ENCODE results near the gene MYORG.

Gene MYORG

DNA sequence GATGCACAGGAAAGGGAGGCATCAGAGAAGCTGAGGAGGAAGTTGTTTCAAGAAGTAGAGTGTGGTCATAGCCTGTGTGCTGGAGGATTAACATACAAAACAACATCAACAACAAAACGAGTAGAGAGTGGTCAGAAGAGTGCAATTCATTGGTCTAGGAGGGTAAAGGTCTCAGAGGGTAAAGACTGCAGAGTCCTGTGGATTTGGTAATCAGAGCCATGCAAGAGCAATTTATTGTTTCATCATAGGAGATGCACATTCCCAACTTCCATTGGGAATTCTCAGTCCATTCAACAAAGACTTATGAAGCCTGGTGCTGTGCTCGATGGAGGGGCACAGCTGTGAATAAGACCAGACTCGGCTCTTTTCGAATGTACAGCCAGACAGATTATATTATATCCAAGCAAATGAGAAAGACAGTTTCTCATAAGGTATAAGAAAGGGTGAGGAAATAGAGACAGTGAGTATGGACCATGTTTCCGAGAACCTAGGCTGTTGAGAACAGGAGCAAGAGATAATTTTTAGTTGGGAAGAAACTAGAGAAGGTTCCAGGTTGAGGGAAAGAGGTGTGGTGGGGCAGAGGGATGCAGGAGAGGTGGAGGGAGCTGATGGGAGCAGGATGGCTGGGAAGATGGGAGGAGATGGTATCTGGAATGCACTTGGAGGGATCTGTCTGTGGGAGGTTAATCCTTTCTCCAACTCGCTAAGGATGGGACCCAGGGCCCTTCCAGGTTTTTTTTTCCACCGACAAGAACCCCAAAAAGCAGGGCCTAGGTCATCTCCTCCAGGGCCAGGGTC is 7.9 kb upstream of the MYORG start:
- DNase-seq (ENCODE audit: low read depth in 2 of 2) = no peak

DNA sequence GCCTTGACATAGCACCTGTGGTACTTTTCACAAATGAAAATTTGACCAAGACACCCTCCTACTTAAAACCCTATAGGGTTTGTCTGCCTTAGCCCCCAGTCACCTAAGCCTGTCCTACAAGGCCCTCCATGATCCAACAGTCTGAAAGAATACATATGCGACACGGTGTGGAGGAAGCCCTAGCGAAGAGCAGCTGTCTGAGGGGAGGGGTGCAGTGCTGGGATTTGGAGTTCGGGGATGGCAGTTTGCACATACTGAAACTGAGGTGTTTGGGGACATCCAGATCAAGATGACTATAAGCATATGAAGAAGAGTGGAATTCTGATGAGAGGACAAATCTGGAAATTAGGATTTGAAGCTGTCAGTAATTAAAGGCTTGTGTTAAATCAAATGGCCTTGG is 7.2 kb upstream of the MYORG start:
- no peak for DNase-seq (ENCODE audit: low read depth in 2 of 2)

DNA sequence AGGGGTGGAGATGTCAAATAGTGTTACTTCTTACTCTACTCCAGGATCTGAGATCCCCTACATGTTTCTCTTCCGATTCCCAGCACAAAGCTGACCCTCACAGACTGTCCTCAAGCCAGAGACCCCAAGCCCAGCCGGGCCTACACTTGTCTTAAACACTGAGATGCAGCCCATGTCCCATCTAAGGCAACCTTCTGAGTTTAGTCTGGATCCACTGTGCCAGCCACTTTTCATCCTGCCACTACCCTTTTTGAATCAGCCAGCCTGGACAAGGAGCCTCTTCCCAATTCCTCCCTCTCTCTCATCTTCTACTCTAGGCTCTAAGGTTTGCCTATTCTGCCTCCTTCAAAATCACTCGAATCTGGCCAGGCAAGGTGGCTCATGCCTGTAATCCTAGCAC is 6.2 kb upstream of the MYORG start:
- DNase-seq (ENCODE audit: low read depth in 2 of 2) = no peak

DNA sequence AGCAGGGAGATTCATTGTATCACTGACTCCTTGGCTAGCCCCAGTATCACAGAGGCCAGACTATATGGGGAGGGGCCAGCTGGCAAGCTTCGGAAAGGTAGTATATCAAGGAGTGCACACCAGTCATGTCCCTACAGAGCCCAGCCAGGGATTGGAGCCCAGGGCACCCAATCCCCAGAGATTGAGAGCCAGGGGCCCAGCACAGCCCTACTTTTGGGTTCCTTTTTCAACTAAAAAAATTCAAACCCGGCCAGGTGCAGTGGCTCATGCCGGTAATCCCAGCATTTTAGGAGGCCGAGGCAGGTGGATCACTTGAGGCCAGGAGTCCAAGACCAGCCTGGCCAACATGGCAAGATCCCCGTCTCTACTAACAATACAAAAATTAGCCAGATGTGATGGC is 5.4 kb upstream of the MYORG start:
- DNase-seq (ENCODE audit: low read depth in 2 of 2) = no peak

DNA sequence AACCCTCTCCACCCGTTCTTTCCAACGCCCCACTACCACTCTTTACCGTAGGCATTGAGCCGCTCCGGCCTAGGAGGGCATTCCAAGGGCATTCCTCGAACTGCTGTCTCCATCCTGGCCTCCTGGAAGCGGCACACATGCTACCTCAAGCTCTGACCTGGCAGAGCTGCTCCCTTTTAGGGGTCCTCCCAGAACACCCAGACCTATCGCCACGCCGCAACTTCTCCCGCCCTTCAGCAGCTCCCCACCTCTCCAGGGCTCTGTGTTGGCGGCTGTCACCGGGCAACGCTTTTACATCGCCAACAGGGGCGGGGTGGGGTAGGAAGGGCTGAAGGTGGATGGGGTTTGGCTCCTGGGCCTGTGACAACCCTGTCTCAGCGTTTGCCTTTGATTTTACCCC is 4.6 kb upstream of the MYORG start:
- no peak for DNase-seq (ENCODE audit: low read depth in 2 of 2)

DNA sequence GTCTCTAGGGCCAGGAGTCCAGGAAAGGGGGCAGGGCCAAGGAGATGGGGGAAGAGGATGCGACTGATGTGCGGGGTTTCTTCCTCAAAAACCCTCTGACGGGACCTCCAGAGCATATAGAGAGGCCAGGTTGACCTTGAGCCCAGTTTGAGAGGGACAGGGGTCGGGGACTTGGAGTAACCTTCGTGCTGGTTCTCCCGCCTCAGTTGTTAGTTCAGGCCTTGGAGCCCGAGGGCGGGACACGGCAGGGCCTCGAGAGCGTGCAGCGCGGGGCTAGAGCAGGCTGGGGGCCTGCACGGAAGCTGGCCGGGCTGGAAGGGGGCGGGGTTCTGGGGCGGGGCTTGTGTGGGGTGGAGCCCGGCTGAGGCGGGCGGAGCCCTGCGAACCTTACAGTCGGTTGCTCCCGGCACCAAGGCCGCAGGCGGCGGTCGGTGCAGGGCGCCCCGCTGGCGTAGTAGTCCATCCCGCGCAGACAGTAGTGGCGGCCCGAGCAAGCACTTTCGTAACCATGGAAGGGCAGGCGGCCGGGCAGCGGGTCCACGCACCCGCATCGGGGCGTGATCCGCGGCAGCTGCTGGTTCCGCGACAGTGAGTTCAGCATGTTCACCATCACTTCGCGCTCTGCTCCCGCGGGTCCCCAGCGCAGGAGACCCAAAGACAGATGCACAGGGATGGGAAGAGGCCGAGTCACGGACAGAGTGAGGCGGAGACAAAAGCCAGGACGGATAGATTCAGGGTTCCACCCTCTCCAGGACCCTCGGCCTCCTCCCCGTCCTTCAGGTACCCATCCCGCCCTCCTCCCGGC is 4.0 kb upstream of the MYORG start:
- peak; percentile 61 to 69 for DNase-seq (ENCODE audit: low read depth in 2 of 2)

DNA sequence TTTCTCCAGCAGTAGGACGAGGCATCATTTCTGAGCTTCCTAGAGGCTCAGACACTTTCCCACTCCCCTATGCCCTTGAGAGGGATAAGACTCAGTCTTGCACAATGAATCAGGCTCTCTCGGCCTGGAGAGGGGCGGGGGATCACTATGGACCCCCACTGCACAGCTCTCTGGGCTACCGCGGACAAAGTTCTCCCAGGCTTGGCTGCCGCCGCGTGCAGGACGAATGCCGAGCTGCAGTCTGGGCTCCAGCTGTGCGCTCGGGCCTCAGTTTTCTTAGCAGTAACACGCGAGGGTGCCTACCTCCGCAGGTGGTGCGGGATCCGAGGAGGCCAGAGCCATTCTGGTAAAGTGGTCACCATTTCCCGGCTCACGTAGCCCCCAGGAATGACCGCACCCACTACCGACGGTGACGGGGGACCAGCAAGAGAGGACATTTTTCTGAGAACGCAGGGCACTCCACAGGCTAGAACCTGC is 3.4 kb upstream of the MYORG start:
- DNase-seq (ENCODE audit: low read depth in 2 of 2) = no peak

DNA sequence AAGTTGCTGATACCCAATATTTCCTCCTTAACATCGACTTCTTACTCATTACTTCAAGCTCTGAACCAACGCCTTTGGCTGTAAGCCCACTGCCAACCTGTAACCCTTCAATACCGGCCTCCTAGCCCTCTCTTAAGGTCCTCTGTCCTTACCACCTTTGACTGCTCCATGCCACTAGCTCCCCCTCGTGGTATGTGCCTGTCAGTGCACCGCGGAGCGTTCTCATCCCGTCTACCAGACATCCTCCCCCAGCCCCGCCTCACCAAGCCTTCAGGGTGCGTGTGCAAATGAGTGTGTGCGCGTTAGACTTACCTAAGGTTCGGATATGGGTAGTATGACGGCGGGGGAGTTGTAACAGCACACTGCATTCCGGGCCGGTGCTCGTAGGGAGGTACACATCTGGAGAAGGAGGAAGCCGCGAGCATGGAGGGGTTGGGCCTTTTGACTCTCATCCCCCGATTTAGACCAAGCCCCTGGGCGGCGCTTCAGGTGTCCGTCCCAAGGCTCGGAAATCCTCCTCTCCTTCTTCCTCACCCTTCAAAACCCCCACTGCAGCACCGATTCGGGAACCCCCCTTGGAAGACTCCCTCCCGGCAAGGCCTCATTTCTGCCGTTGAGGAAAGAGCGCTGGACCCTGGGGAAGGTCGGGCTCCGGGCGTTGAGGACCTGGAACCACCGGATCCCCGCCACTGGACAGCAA is 2.8 kb upstream of the MYORG start:
- peak; percentile 89 to 90 for DNase-seq (ENCODE audit: low read depth in 2 of 2)

DNA sequence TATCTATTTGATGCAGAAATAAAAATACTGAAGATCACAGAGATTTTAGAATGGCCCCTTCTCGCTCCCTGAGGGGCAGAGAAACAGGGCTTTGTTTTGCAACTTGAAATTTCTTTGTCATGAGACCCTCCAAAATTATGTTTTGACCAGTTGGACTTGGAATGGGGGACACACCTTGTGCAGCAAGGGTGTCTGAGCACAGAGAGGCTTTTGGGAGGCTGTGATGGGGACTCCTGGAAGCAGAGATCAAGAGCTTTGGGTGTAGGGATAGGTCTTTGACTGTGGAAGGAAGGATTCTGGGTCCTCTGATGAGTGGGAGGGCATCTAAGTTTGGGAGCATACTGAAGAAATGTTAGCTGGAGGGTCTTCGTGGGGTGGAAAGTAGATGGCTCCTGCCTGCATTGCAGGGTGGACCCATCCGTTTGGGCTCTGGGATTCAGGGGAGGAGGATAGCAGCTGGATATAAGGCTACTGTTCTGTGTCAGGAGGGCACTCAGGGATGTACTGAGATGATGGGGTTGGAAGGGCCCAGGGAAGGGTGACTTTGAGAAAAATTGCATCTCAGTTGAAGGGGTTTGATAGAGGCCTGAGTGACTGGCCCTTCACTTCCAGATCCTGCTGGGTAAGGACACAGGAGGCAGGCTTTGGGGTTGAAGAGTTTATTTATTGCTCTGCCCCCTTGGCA is 1.8 kb upstream of the MYORG start:
- DNase-seq (ENCODE audit: low read depth in 2 of 2) = no peak

DNA sequence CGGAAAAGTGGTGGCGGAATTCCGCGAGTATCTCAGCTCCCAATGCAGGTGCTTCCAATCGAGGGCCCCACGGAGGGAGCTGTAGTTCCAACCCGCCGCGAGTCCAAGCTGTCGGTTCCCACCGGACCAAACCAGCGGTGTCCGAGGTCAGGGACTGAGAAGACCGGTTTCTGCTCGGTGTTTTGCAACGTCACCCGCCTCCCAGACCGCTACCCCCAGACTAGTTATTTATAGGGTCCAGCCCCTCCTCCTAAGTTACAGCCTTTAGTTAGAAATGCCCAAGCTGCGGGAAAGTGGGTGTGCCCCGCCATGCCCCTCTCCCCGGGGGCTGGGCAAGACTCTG is 677 bp upstream of the MYORG start:
- no peak for DNase-seq (ENCODE audit: low read depth in 2 of 2)

DNA sequence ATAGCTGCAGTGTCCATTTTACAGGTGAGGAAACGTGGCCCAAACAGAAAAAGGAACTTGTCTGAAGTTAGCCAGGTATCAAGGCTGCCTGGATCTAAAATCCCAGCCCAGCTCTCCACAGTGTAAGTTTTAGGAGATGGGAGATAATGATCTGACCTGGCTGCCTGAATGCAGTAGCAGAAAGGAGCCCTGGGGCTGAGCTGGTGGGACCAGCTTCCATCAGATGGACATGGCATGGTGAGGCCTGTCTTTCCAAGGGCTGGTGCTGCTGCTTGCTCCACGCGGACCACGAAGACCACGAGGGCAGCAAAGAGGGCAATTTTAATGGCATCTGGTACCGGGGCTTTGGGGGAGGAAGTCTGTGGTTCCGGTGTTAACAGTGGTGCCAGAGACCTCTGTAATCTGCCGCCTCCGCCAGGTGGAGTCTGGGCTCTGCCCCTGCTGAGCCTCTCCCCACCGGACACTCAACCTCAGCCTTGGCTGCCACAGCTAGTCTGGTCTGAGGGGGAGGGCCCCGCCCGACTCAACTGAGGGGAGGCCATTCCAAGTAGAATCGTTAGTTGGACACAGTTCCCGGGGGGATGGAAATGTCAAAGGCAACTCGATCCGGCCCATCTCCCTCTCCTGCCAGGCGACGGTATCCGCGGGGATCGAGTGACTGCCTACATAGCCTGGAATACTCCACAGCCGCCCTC is 650 bp downstream of the MYORG start:
- no peak for DNase-seq (ENCODE audit: low read depth in 2 of 2)

DNA sequence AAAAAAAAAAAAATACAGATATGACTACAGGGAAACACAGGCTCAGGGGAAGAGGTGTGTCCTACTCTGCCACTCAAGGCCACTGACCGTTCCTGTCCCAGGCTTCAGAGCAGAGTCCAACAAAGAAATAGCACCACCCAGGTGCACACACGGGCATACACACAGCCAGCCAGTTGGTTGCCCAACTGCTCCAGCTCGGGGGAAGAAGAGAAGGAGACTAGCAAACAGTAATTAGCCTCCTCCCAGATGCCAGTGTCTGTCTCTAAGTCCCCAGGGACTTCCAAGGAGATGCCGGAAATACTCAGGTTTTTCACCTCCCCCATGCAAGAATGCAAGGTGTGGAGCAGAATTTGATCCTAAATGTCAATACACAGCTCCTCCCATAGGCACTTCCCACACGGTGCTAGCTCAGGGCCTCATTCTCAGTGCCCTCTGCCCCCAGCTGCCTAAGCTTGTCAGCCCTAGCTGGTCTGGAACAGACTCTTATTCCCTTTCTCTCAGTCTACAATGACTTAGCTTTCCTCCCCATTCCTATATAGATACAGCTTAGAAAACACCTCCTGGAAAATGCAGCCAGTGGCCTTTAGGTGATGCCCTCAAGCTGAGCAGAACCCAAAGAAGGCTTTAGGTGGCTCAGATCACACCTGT is 1.7 kb downstream of the MYORG start:
- no peak for DNase-seq (ENCODE audit: low read depth in 2 of 2)

DNA sequence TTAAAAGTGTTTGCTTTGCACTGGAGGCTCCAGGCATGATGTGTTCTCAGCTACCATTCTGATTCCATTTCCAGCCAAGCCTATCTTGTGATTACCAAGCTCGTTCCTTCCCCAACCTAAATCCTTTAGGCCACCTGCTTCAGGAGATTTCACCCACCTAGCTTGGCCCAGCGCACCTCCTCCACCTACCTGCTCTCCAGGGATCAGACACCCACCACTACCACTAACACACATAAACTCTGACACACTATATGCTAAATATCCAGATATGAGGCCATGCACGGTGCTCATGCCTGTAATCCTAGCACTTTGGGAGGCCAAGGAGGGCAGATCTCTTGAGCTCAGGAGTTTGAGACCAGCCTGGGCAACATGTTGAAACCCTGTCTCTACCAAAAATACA is 2.4 kb downstream of the MYORG start:
- DNase-seq (ENCODE audit: low read depth in 2 of 2) = no peak

DNA sequence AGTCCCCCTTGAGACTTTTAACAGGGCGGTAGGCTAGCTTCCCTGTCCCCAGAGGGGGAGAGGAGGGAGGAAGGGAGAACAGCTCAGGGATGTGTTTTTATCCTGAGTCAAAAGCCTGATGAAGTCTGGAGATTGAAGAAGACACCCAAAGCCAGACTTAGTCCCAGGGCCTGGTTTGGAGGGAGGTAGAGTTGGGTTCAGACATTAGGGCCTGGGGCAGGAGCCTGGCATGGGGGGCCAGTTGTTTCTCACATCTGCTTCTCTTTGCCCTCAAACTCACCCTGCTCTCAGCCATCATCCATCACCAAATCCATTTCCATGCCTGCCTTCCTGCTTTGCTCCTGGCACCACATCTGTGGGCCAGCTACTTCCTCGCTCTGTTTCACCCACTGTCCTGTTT is 2.9 kb downstream of the MYORG start:
- no peak for DNase-seq (ENCODE audit: low read depth in 2 of 2)

DNA sequence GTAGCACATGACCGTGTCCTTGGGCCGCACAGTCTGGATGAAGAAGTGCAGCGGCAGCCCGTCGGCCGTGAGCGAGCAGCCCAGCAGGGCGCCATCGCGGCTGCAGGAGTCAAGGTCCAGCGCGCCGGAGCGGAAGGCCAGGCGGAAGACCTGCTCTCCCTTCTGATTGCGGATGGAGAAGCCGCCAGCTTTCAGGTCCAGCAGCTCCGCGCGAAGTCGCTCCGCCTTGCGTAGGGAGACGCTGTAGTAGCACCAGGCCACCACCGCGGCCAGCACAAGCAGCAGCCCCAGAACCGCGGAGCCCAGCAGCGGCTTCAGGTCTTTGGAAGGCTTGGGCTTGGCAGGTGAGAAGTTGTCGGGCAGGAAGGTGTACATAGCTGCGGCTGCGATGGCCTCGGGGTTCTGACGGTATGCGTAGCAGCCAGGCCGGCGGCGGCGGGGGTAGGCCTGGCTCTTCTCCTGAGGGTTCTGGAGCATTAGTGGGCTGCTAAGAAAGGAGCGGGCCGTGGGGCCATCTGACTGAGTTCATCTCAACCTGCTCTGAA is 4.2 kb downstream of the MYORG start:
- DNase-seq (ENCODE audit: low read depth in 2 of 2) = no peak

DNA sequence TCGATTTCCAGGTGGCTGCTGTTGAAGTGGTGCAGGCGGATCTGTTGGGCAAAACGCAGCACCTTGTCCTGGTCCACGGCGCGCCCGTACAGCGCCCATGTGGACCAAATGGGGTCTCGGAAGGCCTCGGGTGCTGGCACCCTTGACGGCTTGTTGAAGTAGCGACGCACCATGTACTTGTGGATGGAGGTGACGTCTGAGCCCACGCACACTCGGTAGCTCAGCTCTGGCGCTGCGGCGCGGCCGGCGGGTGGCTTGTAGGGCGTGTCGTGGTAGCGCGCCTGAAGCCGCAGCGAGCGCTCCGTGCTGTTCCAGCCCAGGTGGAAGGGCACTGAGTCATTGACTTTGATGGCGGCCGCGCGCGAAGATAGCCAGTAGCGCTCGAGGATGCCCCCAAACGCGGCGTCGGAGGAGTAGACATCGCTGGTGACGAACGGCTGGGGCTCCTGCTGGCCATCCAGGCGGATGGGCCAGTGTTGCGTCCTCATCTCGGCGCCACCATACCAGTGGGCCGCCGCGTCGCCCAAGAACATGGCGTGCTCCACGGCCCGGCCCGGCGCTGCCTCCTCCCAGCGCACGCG is 4.7 kb downstream of the MYORG start:
- no peak for DNase-seq (ENCODE audit: low read depth in 2 of 2)

DNA sequence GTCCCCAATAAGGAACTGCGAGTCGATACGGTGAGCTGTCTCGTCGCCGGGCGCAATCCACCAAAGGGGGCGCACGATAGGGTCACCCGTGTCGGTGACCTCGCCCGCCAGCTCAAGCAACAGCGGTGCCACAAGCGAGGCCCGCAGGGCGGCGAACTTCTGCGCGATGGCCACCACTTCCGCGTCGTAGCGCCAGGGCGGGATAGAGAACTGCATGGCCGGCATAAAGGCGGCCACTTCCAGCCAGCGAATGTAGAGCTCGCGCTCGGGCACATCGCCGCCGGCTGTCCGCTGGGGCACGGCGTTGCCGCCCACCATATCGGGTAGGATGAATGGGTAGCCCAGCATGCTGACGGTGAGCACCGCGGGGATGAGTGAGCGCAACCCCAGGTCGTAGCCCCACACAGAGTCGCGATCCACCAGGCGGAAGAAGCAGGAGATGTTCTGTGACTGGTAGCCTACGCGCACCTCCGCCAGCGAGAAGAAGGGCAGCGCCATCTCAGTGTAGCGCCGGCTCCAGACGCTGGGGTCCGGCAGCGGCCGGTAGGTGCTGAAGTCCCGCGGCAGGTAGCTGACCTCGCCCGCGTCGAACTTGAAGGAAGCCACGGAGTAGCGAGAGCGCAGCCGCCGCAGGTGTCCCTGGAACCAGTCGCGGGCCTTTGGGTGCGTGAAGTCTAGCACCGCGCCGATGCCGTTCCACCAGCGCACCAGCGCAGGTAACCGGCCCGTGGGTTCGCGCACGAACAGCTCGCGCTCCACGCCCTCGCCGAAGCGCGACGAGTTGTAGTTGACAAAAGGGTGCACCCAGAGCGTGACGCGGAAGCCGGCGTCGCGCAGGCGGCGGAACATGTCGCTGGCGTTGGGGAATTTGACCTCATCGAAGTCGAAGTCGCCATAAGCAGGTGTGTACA is 5.5 kb downstream of the MYORG start:
- DNase-seq (ENCODE audit: low read depth in 2 of 2) = no peak

DNA sequence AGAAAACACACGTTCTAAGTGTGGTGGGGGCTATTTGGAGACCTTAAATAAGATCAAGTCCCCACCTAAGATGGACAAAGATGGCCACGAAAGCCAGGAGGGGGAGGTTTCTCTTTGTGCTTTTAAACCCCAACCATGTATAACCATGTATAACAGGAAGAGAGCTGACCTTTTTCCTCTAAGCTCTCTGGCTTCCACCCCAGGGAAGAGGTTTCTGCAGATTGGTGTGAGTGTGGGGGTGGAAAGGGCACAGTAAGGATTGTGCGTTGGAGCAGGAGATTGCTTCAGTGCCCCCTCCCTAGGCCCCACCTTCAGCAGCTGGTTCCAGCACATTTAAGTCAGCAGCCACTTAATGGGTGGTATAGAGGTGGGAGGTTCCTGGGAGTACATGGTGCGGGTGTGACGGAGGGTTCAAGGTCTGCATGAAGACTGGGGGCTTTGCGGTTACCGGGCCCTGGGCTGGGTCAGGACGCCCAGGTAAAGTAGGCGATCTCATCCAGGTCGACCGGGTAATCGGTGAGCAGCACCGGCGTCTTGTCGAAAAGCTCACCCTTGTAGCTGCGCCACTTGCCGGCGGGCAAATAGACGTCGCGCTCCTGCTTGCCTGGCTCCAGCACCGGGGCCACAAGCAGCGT is 6.2 kb downstream of the MYORG start:
- DNase-seq (ENCODE audit: low read depth in 2 of 2) = no peak

DNA sequence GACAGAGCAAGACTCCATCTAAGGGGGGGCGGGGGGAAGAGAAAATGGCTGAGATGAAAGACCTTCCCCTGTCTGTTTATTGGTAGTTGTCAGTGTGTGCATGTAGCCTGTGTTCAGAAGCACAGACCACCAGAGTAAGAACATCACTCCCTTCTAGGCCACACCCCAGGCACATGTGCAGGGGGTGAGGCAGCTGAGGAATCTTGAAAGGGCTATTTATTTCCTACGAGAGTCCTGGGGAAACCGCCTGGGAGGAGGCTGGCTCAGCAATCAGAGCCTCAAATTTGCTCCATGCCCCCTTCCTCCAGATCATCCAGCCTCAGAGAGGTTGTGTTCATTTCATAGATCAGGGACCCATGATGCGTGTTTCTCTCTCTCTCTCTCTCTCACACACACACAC is 7.1 kb downstream of the MYORG start:
- no peak for DNase-seq (ENCODE audit: low read depth in 2 of 2)
